ENCODE results near the gene DZIP1. TPM values are rescaled to one million over a fixed set of nuclear protein-coding genes. Genes with fewer than 3 reads are reported as not detected.
A peak's percentile ranks its signal among the peaks of the same experiment; 100 is the strongest.

DZIP1 gene
- total RNA-seq, 1 donor from 2014 or later, result 12.7 TPM

GRCh38 chr13:95544293-95544692 lies 100.2 kb downstream of the DZIP1 start:
- DNase-seq (ENCODE audit: low spot score in 2 of 2), result no peak
- H3K27me3 ChIP-seq, result no peaks in the 10 kb centered on the region
- no peak overlapping the region for H3K27ac ChIP-seq
- H3K9me3 ChIP-seq, result no peaks in the 10 kb centered on the region
- no peak overlapping the region for H3K4me3 ChIP-seq
- no peaks in the 10 kb centered on the region for H3K4me1 ChIP-seq
- H3K36me3 ChIP-seq, result no peaks in the 10 kb centered on the region
- TF ChIP-seq, protein P1, sequence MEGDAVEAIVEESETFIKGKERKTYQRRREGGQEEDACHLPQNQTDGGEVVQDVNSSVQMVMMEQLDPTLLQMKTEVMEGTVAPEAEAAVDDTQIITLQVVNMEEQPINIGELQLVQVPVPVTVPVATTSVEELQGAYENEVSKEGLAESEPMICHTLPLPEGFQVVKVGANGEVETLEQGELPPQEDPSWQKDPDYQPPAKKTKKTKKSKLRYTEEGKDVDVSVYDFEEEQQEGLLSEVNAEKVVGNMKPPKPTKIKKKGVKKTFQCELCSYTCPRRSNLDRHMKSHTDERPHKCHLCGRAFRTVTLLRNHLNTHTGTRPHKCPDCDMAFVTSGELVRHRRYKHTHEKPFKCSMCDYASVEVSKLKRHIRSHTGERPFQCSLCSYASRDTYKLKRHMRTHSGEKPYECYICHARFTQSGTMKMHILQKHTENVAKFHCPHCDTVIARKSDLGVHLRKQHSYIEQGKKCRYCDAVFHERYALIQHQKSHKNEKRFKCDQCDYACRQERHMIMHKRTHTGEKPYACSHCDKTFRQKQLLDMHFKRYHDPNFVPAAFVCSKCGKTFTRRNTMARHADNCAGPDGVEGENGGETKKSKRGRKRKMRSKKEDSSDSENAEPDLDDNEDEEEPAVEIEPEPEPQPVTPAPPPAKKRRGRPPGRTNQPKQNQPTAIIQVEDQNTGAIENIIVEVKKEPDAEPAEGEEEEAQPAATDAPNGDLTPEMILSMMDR (IDR thresholded peaks at IDR 0.05), result no peak
- intact Hi-C loops (cut with DNase I), result no loop called here

DNA sequence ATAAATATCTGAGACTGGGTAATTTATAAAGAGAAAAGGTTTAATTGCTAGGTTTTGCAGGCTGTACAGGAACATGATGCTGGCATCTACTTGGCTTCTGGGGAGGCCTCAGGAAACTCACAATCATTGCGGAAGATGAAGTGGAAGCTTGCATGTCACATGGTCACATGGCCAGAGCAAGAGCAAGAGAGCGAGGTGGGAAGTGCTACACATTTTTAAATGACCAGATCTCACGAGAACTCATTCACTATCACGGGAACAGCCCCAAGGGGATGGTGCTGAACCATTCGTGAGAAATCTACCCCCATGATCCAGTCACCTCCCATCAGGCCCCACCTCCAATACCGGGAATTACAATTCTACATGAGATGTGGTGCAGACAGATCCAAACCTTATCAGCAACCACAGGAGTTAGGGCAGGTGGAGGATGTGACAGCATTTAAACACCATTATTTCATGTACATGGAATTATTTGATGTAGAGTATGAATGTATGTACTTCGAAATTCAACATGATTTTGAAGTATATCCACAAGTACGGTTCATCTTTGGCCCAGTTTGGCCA lies 102.5 kb downstream of the DZIP1 start:
- no peak overlapping the region for H3K4me3 ChIP-seq
- H3K27ac ChIP-seq, result no peak overlapping the region
- H3K27me3 ChIP-seq, result no peaks in the 10 kb centered on the region
- DNase-seq (ENCODE audit: low spot score in 2 of 2), result no peak
- H3K36me3 ChIP-seq, result no peaks in the 10 kb centered on the region
- intact Hi-C loops (cut with DNase I), result no loop called here
- TF ChIP-seq, protein P1 (IDR thresholded peaks at IDR 0.05), result no peak
- H3K4me1 ChIP-seq, result no peaks in the 10 kb centered on the region
- no peaks in the 10 kb centered on the region for H3K9me3 ChIP-seq

- intact Hi-C loops (cut with DNase I), result no loop called here
- Histone ChIP-seq H3K4me1 (no peaks in the 10 kb centered on the region), H3K36me3 (no peaks in the 10 kb centered on the region), H3K9me3 (no peaks in the 10 kb centered on the region), H3K4me3 (no peak overlapping the region), H3K27ac (no peak overlapping the region), H3K27me3 (no peaks in the 10 kb centered on the region)
- no peak for DNase-seq (ENCODE audit: low spot score in 2 of 2)
- TF ChIP-seq, protein P1 (IDR thresholded peaks at IDR 0.05), result no peak
Measured at GRCh38 chr13:95541308-95541707, 103.2 kb downstream of the DZIP1 start.

GRCh38 chr13:95540888-95541287 lies 103.6 kb downstream of the DZIP1 start:
- no peaks in the 10 kb centered on the region for H3K9me3 ChIP-seq
- no peaks in the 10 kb centered on the region for H3K27me3 ChIP-seq
- TF ChIP-seq, protein P1 (IDR thresholded peaks at IDR 0.05), result no peak
- intact Hi-C loops (cut with DNase I), result no loop called here
- no peaks in the 10 kb centered on the region for H3K36me3 ChIP-seq
- H3K4me1 ChIP-seq, result no peaks in the 10 kb centered on the region
- no peak overlapping the region for H3K4me3 ChIP-seq
- DNase-seq (ENCODE audit: low spot score in 2 of 2), result no peak
- H3K27ac ChIP-seq, result no peak overlapping the region

- DNase-seq (ENCODE audit: low spot score in 2 of 2), result no peak
- no peaks in the 10 kb centered on the region for H3K36me3 ChIP-seq
- H3K9me3 ChIP-seq, result no peaks in the 10 kb centered on the region
- TF ChIP-seq, protein P1 (IDR thresholded peaks at IDR 0.05), result peak; percentile 4 to 46 (median 21)
- intact Hi-C loops (cut with DNase I), result no loop called here
- H3K27me3 ChIP-seq, result no peaks in the 10 kb centered on the region
- no peaks in the 10 kb centered on the region for H3K4me1 ChIP-seq
- no peak overlapping the region for H3K27ac ChIP-seq
- no peak overlapping the region for H3K4me3 ChIP-seq
Measured at GRCh38 chr13:95536632-95537241, 107.8 kb downstream of the DZIP1 start.

Data from ascending aorta (tissue), 2 donors.